K562 (cell line): ENCODE results near the gene PRCD. TPM values are rescaled to one million over a fixed set of nuclear protein-coding genes. Genes with fewer than 3 reads are reported as not detected.

Experiments
- ARID1B ChIP-seq: fragments of 450-650 bp; IDR thresholded peaks from 2 replicates; pipeline ENCODE4 v1.6.1; 2016; ENCODE audit warnings: antibody characterized with exemption, mild to moderate bottlenecking, inconsistent platforms
- BDP1 ChIP-seq: IDR thresholded peaks from 3 replicates; pipeline ENCODE4 v1.6.1; 2011; ENCODE audit not compliant: insufficient read length, insufficient read depth
- CREBBP ChIP-seq: IDR thresholded peaks from one replicate; pipeline ENCODE4 v1.6.1; 2012; ENCODE audit warnings: low read depth, mild to moderate bottlenecking, control low read depth, inconsistent platforms, low read length
- EHMT2 ChIP-seq: fragments of 450-650 bp; IDR thresholded peaks from 2 replicates; pipeline ENCODE4 v1.6.1; 2018; ENCODE audit warnings: antibody characterized with exemption
- FOXO4 ChIP-seq: fragments of 450-650 bp; formaldehyde crosslinking; IDR thresholded peaks from 2 replicates; pipeline ENCODE4 v1.4.0; 2020; ENCODE audit warnings: mild to moderate bottlenecking, moderate library complexity
- MYNN ChIP-seq, 2 experiments: sonication (generic); formaldehyde crosslinking in 1 of 2; IDR thresholded peaks; 2 replicates each; pipeline versions ENCODE4 v1.5.0 to v1.6.1; 2016 to 2020; ENCODE audit warnings: antibody characterized with exemption in 1 of 2, missing genetic modification reagents in 1 of 2
- NFE2L1 ChIP-seq: fragments of 450-650 bp; IDR thresholded peaks from 2 replicates; pipeline ENCODE4 v1.6.1; 2016; ENCODE audit warnings: missing genetic modification characterization, low read depth, mild to moderate bottlenecking, missing compliant biosample characterization, moderate library complexity, borderline replicate concordance
- NFIC ChIP-seq: fragments of 450-650 bp; IDR thresholded peaks from 2 replicates; pipeline ENCODE4 v1.6.1; 2017; ENCODE audit warnings: mild to moderate bottlenecking, inconsistent platforms
- NFIX ChIP-seq: fragments of 250-450 bp; sonication (Bioruptor Pico); IDR thresholded peaks from 2 replicates; pipeline ENCODE4 v1.4.0; 2020; ENCODE audit warnings: low read depth, mild to moderate bottlenecking, moderate library complexity
- SUPT5H ChIP-seq: fragments of 450-650 bp; IDR thresholded peaks from 2 replicates; pipeline ENCODE4 v1.6.1; 2016
- TBP ChIP-seq: optimal IDR thresholded peaks from 2 replicates; pipeline ENCODE3; 2011; ENCODE audit warnings: low read depth, low read length, improper control_type of control experiment
- ZFPM2 ChIP-seq: fragments of 250-450 bp; sonication (Bioruptor Pico); IDR thresholded peaks from 2 replicates; pipeline ENCODE4 v1.5.1; 2022; ENCODE audit warnings: mild to moderate bottlenecking
- ZNF41 ChIP-seq: fragments of 250-450 bp; sonication (Bioruptor Pico); conservative IDR thresholded peaks from 2 replicates; pipeline ENCODE4 v1.4.0; 2020; ENCODE audit warnings: mild to moderate bottlenecking
- ZNF444 ChIP-seq: fragments of 250-450 bp; sonication (Bioruptor Pico); IDR thresholded peaks from 2 replicates; pipeline ENCODE4 v1.4.0; 2020; ENCODE audit warnings: mild to moderate bottlenecking, moderate library complexity
- ZNF512 ChIP-seq: IDR thresholded peaks from 2 replicates; pipeline ENCODE4 v1.6.1; 2016; ENCODE audit warnings: missing genetic modification characterization, missing compliant biosample characterization
- ZNF589 ChIP-seq: fragments of 200-800 bp; sonication (Bioruptor generic); IDR thresholded peaks from 2 replicates; pipeline ENCODE4 v1.6.1; 2016; ENCODE audit warnings: low read depth, missing genetic modification characterization, missing compliant biosample characterization
- polyA plus RNA-seq, 8 experiments: library from polyadenylated mRNA; depleted of rRNA in 4 of 8; stranded (reverse) in 5 of 8; unstranded in 3 of 8; fragments of >200 nt; fragmentation: Nextera tagmentation in 2 of 8; fragmentation: Illumina TruSeq in 1 of 8; extraction: Ambion mirVana in 2 of 8; extraction: Trizol in 1 of 8; gene quantifications; 2 replicates each; pipeline versions ENCODE4 v1.2.1 to v1.2.3, GENCODE V29; 2011 to 2014; ENCODE audit warnings: inconsistent platforms in 1 of 8, missing spikeins in 1 of 8
- total RNA-seq, 7 experiments: library from RNA; depleted of rRNA in 6 of 7; stranded (reverse); fragments of >200 nt in 6 of 7; fragmentation: Illumina TruSeq in 2 of 7; extraction: Trizol in 2 of 7; gene quantifications; 2 replicates each; pipeline versions ENCODE4 v1.2.1 to v1.2.3, GENCODE V29; 2011 to 2021; ENCODE audit warnings: low replicate concordance in 1 of 7
- TF ChIP-seq, protein P1 (sequence below): sonication (generic); formaldehyde crosslinking; IDR thresholded peaks from 2 replicates; pipeline ENCODE4 v1.8.0; 2023; ENCODE audit warnings: missing genetic modification reagents, mild to moderate bottlenecking, borderline replicate concordance
- TF ChIP-seq, protein P2 (sequence below): sonication (generic); formaldehyde crosslinking; IDR thresholded peaks from 2 replicates; pipeline ENCODE4 v1.8.1; 2023; ENCODE audit warnings: mild to moderate bottlenecking, missing genetic modification reagents

The PRCD gene
- total and polyA plus RNA-seq, 9 of the 15 experiments (the other 6 are each of a cell fraction or from before 2014, with no cell fraction given): 0.20 to 0.25 (median 0.21) TPM; not detected in 6

DNA sequence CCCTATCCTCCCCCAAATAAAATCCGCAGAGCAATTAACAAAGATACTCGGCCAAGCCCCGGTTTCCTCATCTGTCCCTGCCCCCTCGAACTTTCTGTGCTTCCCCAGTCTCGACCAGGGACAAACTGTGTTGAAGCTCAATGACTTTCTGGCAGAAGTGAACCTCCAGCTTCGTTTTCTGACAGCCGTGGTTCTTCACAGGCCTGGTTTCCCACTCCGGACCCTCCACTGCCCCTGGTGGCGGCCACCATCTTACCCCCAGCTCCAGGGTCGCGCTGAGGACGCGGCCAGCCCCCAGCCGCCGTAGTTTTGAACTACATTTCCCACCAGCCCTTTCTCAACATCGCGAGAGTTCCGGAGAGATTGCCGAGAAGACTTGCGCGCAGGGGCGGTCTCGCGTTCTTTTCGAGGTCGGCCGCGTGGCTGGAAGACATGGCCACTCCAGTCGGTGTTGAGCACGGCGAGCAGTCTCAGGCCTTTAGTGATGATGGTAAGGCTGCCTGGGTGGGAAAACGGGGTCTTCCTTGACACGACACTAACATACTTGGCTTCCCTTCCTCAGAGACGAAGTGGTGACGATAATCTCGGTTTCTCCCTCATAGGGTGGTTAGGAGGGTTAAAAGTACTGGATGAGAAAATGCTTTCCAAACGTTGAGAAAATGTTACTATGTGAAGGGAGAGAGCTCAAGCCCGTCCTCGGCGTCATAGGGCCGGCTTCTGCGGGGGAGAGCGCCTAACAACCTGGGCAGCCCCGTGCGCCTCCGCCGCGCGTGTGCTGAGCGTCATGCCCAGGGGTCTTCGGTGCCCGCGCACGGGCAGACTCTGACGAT lies 17.7 kb downstream of the PRCD start (continued):
- TF ChIP-seq SUPT5H (peak; percentile 97), TBP (peak; percentile 98), NFIX (no peak), NFE2L1 (no peak), ZNF589 (CRISPR knock-in tag) (no peak; the same call in 1 of the 2 replicates), ZNF512 (tag) (no peak), EHMT2 (no peak), ZFPM2 (CRISPR knock-in tag) (no peak), ZNF444 (CRISPR knock-in tag) (no peak), CREBBP (no peak), ARID1B (0 out of 2 replicates have a peak, but pooled peaks have one; percentile 11), BDP1 (no peak), MYNN (IDR thresholded peaks at IDR 0.05) (no peak), MYNN (CRISPR knock-in tag; IDR thresholded peaks at IDR 0.05) (no peak), NFIC (peak; percentile 52), ZNF41 (no peak), FOXO4 (no peak)
- TF ChIP-seq, protein P1, sequence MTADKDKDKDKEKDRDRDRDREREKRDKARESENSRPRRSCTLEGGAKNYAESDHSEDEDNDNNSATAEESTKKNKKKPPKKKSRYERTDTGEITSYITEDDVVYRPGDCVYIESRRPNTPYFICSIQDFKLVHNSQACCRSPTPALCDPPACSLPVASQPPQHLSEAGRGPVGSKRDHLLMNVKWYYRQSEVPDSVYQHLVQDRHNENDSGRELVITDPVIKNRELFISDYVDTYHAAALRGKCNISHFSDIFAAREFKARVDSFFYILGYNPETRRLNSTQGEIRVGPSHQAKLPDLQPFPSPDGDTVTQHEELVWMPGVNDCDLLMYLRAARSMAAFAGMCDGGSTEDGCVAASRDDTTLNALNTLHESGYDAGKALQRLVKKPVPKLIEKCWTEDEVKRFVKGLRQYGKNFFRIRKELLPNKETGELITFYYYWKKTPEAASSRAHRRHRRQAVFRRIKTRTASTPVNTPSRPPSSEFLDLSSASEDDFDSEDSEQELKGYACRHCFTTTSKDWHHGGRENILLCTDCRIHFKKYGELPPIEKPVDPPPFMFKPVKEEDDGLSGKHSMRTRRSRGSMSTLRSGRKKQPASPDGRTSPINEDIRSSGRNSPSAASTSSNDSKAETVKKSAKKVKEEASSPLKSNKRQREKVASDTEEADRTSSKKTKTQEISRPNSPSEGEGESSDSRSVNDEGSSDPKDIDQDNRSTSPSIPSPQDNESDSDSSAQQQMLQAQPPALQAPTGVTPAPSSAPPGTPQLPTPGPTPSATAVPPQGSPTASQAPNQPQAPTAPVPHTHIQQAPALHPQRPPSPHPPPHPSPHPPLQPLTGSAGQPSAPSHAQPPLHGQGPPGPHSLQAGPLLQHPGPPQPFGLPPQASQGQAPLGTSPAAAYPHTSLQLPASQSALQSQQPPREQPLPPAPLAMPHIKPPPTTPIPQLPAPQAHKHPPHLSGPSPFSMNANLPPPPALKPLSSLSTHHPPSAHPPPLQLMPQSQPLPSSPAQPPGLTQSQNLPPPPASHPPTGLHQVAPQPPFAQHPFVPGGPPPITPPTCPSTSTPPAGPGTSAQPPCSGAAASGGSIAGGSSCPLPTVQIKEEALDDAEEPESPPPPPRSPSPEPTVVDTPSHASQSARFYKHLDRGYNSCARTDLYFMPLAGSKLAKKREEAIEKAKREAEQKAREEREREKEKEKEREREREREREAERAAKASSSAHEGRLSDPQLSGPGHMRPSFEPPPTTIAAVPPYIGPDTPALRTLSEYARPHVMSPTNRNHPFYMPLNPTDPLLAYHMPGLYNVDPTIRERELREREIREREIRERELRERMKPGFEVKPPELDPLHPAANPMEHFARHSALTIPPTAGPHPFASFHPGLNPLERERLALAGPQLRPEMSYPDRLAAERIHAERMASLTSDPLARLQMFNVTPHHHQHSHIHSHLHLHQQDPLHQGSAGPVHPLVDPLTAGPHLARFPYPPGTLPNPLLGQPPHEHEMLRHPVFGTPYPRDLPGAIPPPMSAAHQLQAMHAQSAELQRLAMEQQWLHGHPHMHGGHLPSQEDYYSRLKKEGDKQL: no peak
- TF ChIP-seq, protein P2, sequence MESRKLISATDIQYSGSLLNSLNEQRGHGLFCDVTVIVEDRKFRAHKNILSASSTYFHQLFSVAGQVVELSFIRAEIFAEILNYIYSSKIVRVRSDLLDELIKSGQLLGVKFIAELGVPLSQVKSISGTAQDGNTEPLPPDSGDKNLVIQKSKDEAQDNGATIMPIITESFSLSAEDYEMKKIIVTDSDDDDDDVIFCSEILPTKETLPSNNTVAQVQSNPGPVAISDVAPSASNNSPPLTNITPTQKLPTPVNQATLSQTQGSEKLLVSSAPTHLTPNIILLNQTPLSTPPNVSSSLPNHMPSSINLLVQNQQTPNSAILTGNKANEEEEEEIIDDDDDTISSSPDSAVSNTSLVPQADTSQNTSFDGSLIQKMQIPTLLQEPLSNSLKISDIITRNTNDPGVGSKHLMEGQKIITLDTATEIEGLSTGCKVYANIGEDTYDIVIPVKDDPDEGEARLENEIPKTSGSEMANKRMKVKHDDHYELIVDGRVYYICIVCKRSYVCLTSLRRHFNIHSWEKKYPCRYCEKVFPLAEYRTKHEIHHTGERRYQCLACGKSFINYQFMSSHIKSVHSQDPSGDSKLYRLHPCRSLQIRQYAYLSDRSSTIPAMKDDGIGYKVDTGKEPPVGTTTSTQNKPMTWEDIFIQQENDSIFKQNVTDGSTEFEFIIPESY: peak; percentile 52
